GM10248 (cell line): ENCODE measurements around the gene KCNQ1.

ENCODE experiments used
- CTCF ChIA-PET: fragments of 300-600 bp; sonication (Branson Sonifier 250); formaldehyde crosslinking; extraction: SDS; loops from one replicate; lab custom pipeline; 2021; ENCODE audit warnings: antibody characterized with exemption; lab: Yijun Ruan, JAX
- POLR2A ChIA-PET: fragments of 350-650 bp; sonication (Branson Sonifier 250); formaldehyde crosslinking; extraction: SDS; loops from one replicate; lab custom pipeline; 2020; ENCODE audit warnings: antibody characterized with exemption; lab: Yijun Ruan, JAX
- DNase-seq: peaks from one replicate; pipeline ENCODE4 v3.0.0; 2012; ENCODE audit errors: extremely low spot score
- TF ChIP-seq, protein P1 (sequence below): IDR thresholded peaks from 2 replicates; pipeline ENCODE4 v1.5.1; 2012; ENCODE audit warnings: mild to moderate bottlenecking, low read depth; ENCODE audit errors: extremely low read depth, missing control alignments, control extremely low read depth

Gene KCNQ1

GRCh38 chr11:2569321-2569721, 124.5 kb downstream of the KCNQ1 start:
- TF ChIP-seq, protein P1, sequence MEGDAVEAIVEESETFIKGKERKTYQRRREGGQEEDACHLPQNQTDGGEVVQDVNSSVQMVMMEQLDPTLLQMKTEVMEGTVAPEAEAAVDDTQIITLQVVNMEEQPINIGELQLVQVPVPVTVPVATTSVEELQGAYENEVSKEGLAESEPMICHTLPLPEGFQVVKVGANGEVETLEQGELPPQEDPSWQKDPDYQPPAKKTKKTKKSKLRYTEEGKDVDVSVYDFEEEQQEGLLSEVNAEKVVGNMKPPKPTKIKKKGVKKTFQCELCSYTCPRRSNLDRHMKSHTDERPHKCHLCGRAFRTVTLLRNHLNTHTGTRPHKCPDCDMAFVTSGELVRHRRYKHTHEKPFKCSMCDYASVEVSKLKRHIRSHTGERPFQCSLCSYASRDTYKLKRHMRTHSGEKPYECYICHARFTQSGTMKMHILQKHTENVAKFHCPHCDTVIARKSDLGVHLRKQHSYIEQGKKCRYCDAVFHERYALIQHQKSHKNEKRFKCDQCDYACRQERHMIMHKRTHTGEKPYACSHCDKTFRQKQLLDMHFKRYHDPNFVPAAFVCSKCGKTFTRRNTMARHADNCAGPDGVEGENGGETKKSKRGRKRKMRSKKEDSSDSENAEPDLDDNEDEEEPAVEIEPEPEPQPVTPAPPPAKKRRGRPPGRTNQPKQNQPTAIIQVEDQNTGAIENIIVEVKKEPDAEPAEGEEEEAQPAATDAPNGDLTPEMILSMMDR: no peak
- CTCF ChIA-PET: no interaction called here
- POLR2A ChIA-PET: no interaction called here
- DNase-seq: no peak

GRCh38 chr11:2569731-2570210, 125.0 kb downstream of the KCNQ1 start:
- TF ChIP-seq, protein P1: no peak
- DNase-seq: no peak
- CTCF ChIA-PET: no interaction called here
- POLR2A ChIA-PET: no interaction called here

GRCh38 chr11:2570211-2570811, 125.5 kb downstream of the KCNQ1 start:
- DNase-seq: no peak
- TF ChIP-seq, protein P1: no peak
- ChIA-PET POLR2A (no interaction called here), CTCF (no interaction called here)

DNA sequence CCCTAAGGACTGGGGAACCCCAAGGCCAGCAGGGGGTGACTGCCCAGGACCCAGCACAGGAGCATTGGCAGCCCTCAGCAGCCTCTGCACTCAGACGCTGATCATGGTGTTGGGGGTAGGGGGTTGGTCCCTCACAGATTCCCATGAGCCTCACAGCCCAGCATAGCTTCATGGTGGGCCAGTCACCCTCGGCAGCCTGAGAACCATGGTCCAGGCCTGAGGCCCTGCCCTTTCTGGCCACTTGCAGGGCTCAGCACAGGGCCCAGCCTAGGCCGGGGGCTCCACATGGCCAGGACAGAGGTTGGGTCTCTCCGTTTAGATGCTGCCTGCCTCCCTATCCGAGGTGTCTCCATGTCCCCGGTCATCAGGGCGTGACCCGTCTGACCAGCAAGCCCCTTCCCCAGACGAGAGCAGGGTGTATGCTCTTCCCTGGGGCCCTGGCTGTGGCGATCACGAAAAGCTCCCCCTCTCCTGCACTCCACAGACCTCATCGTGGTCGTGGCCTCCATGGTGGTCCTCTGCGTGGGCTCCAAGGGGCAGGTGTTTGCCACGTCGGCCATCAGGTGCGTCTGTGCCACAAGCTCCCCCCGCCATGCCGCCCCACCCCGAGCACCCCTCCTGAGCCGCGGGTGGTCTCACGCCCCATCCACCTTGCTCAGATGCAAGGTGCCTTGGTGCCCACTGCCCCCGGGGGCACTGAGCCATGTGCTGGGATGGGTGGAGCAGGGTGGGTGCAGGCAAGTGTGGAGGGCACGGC, 126.2 kb downstream of the KCNQ1 start:
- TF ChIP-seq, protein P1: no peak
- ChIA-PET CTCF (no interaction called here), POLR2A (no interaction called here)
- no peak for DNase-seq

GRCh38 chr11:2571598-2572281, 126.9 kb downstream of the KCNQ1 start:
- DNase-seq: no peak
- CTCF ChIA-PET: no interaction called here
- POLR2A ChIA-PET: no interaction called here
- TF ChIP-seq, protein P1: no peak

DNA sequence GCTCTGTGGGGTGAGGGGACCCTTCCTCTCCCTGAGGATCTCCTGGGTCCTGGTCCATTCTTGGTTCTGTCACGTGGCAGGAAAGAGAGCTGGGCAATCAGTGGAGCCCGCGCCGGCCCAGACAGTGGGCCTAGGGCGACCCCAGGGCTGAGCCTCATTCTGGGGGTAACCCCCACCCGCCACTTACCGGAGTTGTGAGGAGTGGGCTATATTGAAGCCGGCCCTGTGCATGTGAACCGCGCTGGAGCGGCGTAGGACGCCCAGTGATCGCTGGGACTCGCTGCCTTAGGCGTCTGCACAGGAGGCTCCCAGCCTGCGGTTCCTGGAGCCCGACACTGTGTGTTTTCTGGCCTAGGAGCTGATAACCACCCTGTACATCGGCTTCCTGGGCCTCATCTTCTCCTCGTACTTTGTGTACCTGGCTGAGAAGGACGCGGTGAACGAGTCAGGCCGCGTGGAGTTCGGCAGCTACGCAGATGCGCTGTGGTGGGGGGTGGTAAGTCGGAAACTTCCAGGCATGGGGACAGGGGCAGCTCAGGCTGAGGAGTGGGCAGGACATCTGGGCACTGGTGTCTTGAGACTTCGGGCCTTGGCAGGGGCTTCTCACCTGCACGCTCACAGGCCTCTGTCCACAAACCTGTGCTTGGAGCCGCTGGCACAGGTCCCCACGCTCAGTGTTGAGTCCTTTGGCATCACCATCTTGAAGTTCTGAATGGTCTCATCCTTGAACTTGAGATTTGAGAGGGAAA, 127.9 kb downstream of the KCNQ1 start:
- POLR2A ChIA-PET: no interaction called here
- DNase-seq: no peak
- CTCF ChIA-PET: no interaction called here
- TF ChIP-seq, protein P1: no peak
